Natural killer cell (primary cell): ENCODE measurements around the gene BNC2. TPM values are rescaled to one million over a fixed set of nuclear protein-coding genes. Genes with fewer than 3 reads are reported as not detected.

Experiments used
- ATAC-seq, 3 donors: fragments of 150-1000 bp in 2 of 3; fragments of 200-7000 bp in 1 of 3; cut with Tn5 transposase; 1 replicate in 1 of 3; 2 replicates in 2 of 3; pipeline ENCODE4 v1.10.0; 2021; ENCODE audit warnings: mild to moderate bottlenecking in 2 of 3, moderate library complexity in 2 of 3
- DNase-seq, 2 donors: peaks; one replicate each; pipeline versions ENCODE4 v3.0.0 to v3.0.0-alpha.2; 2013 to 2021; ENCODE audit warnings: mixed read lengths in 1 of 2
- H3K27ac ChIP-seq: one replicate; pipeline ENCODE4 v1.5.1; 2013; ENCODE audit warnings: mild to moderate bottlenecking, low read length
- H3K27me3 ChIP-seq: one replicate; pipeline ENCODE4 v1.6.1; 2013; ENCODE audit warnings: low read length; ENCODE audit not compliant: control insufficient read depth, insufficient read depth
- H3K36me3 ChIP-seq: one replicate; pipeline ENCODE4 v1.6.1; 2013; ENCODE audit warnings: low read length; ENCODE audit not compliant: control insufficient read depth, insufficient read depth
- H3K4me1 ChIP-seq: one replicate; pipeline ENCODE4 v1.6.1; 2013; ENCODE audit warnings: low read length; ENCODE audit not compliant: control insufficient read depth, insufficient read depth
- H3K4me3 ChIP-seq: one replicate; pipeline ENCODE4 v1.5.1; 2013; ENCODE audit warnings: low read length
- H3K9me3 ChIP-seq: one replicate; pipeline ENCODE4 v1.6.1; 2013; ENCODE audit warnings: low read length; ENCODE audit not compliant: control insufficient read depth, insufficient read depth
- H3K27ac Mint-ChIP-seq, 2 donors: one replicate each; pipeline ENCODE4 v1.8.0; 2022; ENCODE audit warnings: mild to moderate bottlenecking in 2 of 2, mixed read lengths in 2 of 2, moderate library complexity in 1 of 2
- H3K27me3 Mint-ChIP-seq, 2 donors: one replicate each; pipeline ENCODE4 v1.8.0; 2022; ENCODE audit warnings: low read depth in 2 of 2, mixed read lengths in 2 of 2
- H3K36me3 Mint-ChIP-seq: one replicate; pipeline ENCODE4 v1.8.0; 2022; ENCODE audit warnings: mixed read lengths
- H3K4me1 Mint-ChIP-seq, 2 donors: one replicate each; pipeline ENCODE4 v1.8.0; 2022; ENCODE audit warnings: mixed read lengths in 2 of 2
- H3K4me3 Mint-ChIP-seq: one replicate; pipeline ENCODE4 v1.8.0; 2022; ENCODE audit warnings: mild to moderate bottlenecking, moderate library complexity, mixed read lengths
- H3K9me3 Mint-ChIP-seq, 2 donors: one replicate each; pipeline ENCODE4 v1.8.0; 2022; ENCODE audit warnings: mixed read lengths in 2 of 2
- CTCF ChIP-seq: fragments of 200-600 bp; IDR thresholded peaks from one replicate; pipeline ENCODE4 v1.8.0; 2022; ENCODE audit warnings: antibody characterized with exemption
- WGBS: methylation state at CpG from one replicate; pipeline ENCODE4 v1.1.7; 2013; ENCODE audit warnings: missing lambda C conversion rate; ENCODE audit not compliant: insufficient coverage; 5-methylcytosine and 5-hydroxymethylcytosine counted together
- intact Hi-C: fragments of 100-400 bp; cut with micrococcal nuclease; formaldehyde crosslinking; loops from one replicate; pipeline ENCODE4 v1.14.2; 2022
- total RNA-seq, 4 donors: library from RNA; stranded (reverse); fragments of 120-200 nt in 1 of 4; gene quantifications; one replicate each; pipeline versions ENCODE4 v1.2.3 to v1.2.4, GENCODE V29; 2013 to 2022

BNC2 gene
- total RNA-seq, 3 donors from 2014 or later (not counting 1 experiment from before 2014, with no cell fraction given), result 36.9 to 84.2 (median 66.5) TPM

- Mint-ChIP-seq H3K4me1 (peaks cover 22 to 34% of the 10 kb centered on the region in 2 donors), H3K9me3 (no peaks in the 10 kb centered on the region), H3K4me3 (no peak overlapping the region), H3K36me3 (no peaks in the 10 kb centered on the region), H3K27me3 (no peaks in the 10 kb centered on the region), H3K27ac (no peak overlapping the region)
- TF ChIP-seq CTCF, result no peak
- no peaks in the 10 kb centered on the region for H3K9me3 ChIP-seq
- intact Hi-C loops, result no loop called here
- no peaks in the 10 kb centered on the region for H3K36me3 ChIP-seq
- no peak overlapping the region for H3K4me3 ChIP-seq
- H3K27me3 ChIP-seq, result no peaks in the 10 kb centered on the region
- H3K27ac ChIP-seq, result no peak overlapping the region
- DNase-seq, result no peak
- no peak for ATAC-seq
- H3K4me1 ChIP-seq, result no peaks in the 10 kb centered on the region
Measured at GRCh38 chr9:16619402-16619801, 251.1 kb downstream of the BNC2 start.

- H3K4me1 Mint-ChIP-seq, result peaks cover 26 to 39% of the 10 kb centered on the region in 2 donors
- Histone ChIP-seq H3K27ac (no peak overlapping the region), H3K36me3 (no peaks in the 10 kb centered on the region), H3K27me3 (no peaks in the 10 kb centered on the region), H3K9me3 (no peaks in the 10 kb centered on the region), H3K4me3 (no peak overlapping the region), H3K4me1 (no peaks in the 10 kb centered on the region)
- 92% methylated on average over 3 of the region's 3 CpGs for WGBS
- ATAC-seq (no peak), DNase-seq (no peak)
- no peak for TF ChIP-seq CTCF
- H3K4me3 Mint-ChIP-seq, result no peak overlapping the region
- intact Hi-C loops, result no loop called here
- H3K36me3 Mint-ChIP-seq, result no peaks in the 10 kb centered on the region
- H3K9me3 Mint-ChIP-seq, result no peaks in the 10 kb centered on the region
- no peaks in the 10 kb centered on the region for H3K27me3 Mint-ChIP-seq
- H3K27ac Mint-ChIP-seq, result no peak overlapping the region
Measured at GRCh38 chr9:16618524-16618923, 251.9 kb downstream of the BNC2 start.

GRCh38 chr9:16616686-16617085, 253.8 kb downstream of the BNC2 start:
- H3K4me1 ChIP-seq, result no peaks in the 10 kb centered on the region
- Mint-ChIP-seq H3K9me3 (no peaks in the 10 kb centered on the region), H3K36me3 (no peaks in the 10 kb centered on the region)

More at GRCh38 chr9:16616686-16617085, 253.8 kb downstream of the BNC2 start:
- no peak overlapping the region for H3K4me3 Mint-ChIP-seq
- no peak for TF ChIP-seq CTCF
- peaks cover 29 to 49% of the 10 kb centered on the region in 2 donors for H3K4me1 Mint-ChIP-seq
- no peaks in the 10 kb centered on the region for H3K36me3 ChIP-seq
- no peaks in the 10 kb centered on the region for H3K9me3 ChIP-seq
- no peaks in the 10 kb centered on the region for H3K27me3 Mint-ChIP-seq
- no CpG with 5 or more reads among the region's 2 CpGs for WGBS
- ATAC-seq (no peak), DNase-seq (no peak)
- no peak overlapping the region for H3K27ac Mint-ChIP-seq
- H3K27me3 ChIP-seq, result no peaks in the 10 kb centered on the region
- intact Hi-C loops, result no loop called here
- H3K4me3 ChIP-seq, result no peak overlapping the region
- no peak overlapping the region for H3K27ac ChIP-seq
